ENCODE data around the gene PTPRG.

- TF ChIP-seq CTCF (IDR thresholded peaks at IDR 0.05; ENCODE audit: insufficient read depth, low read depth, low read length): no peak
- TF ChIP-seq EZH2 (IDR thresholded peaks at IDR 0.05; ENCODE audit: insufficient read depth, low read length): no peak
Measured at GRCh38 chr3:61839256-61839655, 277.9 kb downstream of the PTPRG start.
